CD4-positive, alpha-beta memory T cell (primary cell): Measurements from ENCODE around the gene POLK. TPM values are rescaled to one million over a fixed set of nuclear protein-coding genes. Genes with fewer than 3 reads are reported as not detected.

Experiments used
- CTCF ChIA-PET: fragments of 350-600 bp; sonication (Branson Sonifier 250); formaldehyde crosslinking; loops from one replicate; lab custom pipeline; 2021; ENCODE audit warnings: inconsistent platforms; ENCODE audit not compliant: partially characterized antibody; lab: Charles Lee
- POLR2A ChIA-PET: fragments of 350-600 bp; sonication (Branson Sonifier 250); formaldehyde crosslinking; loops from one replicate; lab custom pipeline; 2021; ENCODE audit not compliant: partially characterized antibody; lab: Charles Lee
- DNase-seq, 5 donors: peaks; one replicate each; pipeline versions ENCODE4 v3.0.0 to v3.0.0-alpha.2; 2020 to 2022; ENCODE audit warnings: mixed read lengths in 1 of 5
- H3K27ac ChIP-seq: one replicate; pipeline ENCODE4 v1.7.0; 2013; ENCODE audit warnings: low read depth, low read length
- H3K27me3 ChIP-seq: 2 replicates; pipeline ENCODE4 v1.7.0; 2013; ENCODE audit warnings: mild to moderate bottlenecking, low read length, moderate library complexity; ENCODE audit not compliant: insufficient read depth
- H3K36me3 ChIP-seq: 2 replicates; pipeline ENCODE4 v1.7.0; 2013; ENCODE audit warnings: mild to moderate bottlenecking, low read length, moderate library complexity; ENCODE audit not compliant: insufficient read depth
- H3K4me1 ChIP-seq: 2 replicates; pipeline ENCODE4 v1.7.0; 2013; ENCODE audit warnings: mild to moderate bottlenecking, low read length, moderate library complexity; ENCODE audit not compliant: insufficient read depth
- H3K4me3 ChIP-seq, 2 donors: one replicate each; pipeline ENCODE4 v1.7.0; 2013; ENCODE audit warnings: low read length in 2 of 2, mild to moderate bottlenecking in 1 of 2
- H3K9me3 ChIP-seq, 2 donors: one replicate each; pipeline ENCODE4 v1.7.0; 2013; ENCODE audit warnings: low read length in 2 of 2, control low read depth in 1 of 2; ENCODE audit not compliant: control insufficient read depth in 1 of 2
- H3K27ac Mint-ChIP-seq, 7 donors: one replicate each; pipeline ENCODE4 v1.8.0; 2020 to 2021; ENCODE audit warnings: mixed read lengths in 7 of 7, mild to moderate bottlenecking in 6 of 7, inconsistent platforms in 3 of 7, moderate library complexity in 3 of 7
- H3K27me3 Mint-ChIP-seq, 2 donors: one replicate each; pipeline ENCODE4 v1.8.0; 2020 to 2021; ENCODE audit warnings: mixed read lengths in 2 of 2
- H3K36me3 Mint-ChIP-seq, 2 donors: one replicate each; pipeline ENCODE4 v1.8.0; 2020 to 2021; ENCODE audit warnings: mixed read lengths in 2 of 2, inconsistent platforms in 1 of 2, mild to moderate bottlenecking in 1 of 2
- H3K4me1 Mint-ChIP-seq, 4 donors: one replicate each; pipeline ENCODE4 v1.8.0; 2020 to 2021; ENCODE audit warnings: mixed read lengths in 4 of 4, mild to moderate bottlenecking in 1 of 4
- H3K4me3 Mint-ChIP-seq, 8 donors: one replicate each; pipeline ENCODE4 v1.8.0; 2020 to 2021; ENCODE audit warnings: mixed read lengths in 8 of 8, mild to moderate bottlenecking in 7 of 8, moderate library complexity in 6 of 8, inconsistent platforms in 3 of 8
- H3K9me3 Mint-ChIP-seq, 8 donors: one replicate each; pipeline ENCODE4 v1.8.0; 2020 to 2021; ENCODE audit warnings: mixed read lengths in 8 of 8, mild to moderate bottlenecking in 5 of 8, inconsistent platforms in 3 of 8, moderate library complexity in 1 of 8
- intact Hi-C: fragments of 100-400 bp; cut with micrococcal nuclease; formaldehyde crosslinking; loops from one replicate; pipeline ENCODE4 v1.15.1; 2023
- polyA plus RNA-seq, 2 donors: library from polyadenylated mRNA; unstranded; fragments of 300-500 nt; fragmentation: Illumina TruSeq; gene quantifications; one replicate each; pipeline ENCODE4 v1.2.3, GENCODE V29; 2021
- total RNA-seq, 2 experiments: library from RNA; stranded (reverse); gene quantifications; one replicate each; pipeline ENCODE4 v1.2.3, GENCODE V29; 2021

Gene POLK
- total and polyA plus RNA-seq, 4 experiments from 2014 or later = 24.0 to 30.4 (median 27.7) TPM

DNA sequence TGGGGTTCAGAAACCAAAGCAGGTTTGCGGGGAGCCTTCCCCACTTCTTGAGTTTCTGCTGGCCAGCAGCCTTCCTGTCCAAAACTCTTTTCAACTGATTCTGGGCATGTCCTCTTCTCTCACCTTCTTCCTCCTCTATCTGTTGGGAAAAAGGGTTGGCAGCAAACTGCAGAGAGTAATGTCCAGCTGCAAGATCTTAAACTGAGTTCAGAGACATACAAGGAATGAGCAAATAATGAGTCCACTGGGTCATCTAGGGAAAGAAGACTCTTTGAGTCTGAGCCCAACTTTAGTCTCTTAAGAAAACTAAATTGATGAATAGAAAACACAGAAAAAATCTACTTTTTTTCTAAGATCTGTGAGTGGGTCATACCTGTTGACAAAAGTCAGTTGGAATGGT is 116.1 kb downstream of the POLK start:
- H3K27ac Mint-ChIP-seq = no peak overlapping the region
- POLR2A ChIA-PET = no interaction called here
- peaks cover 0 to 2% (median 0%) of the 10 kb centered on the region in 8 donors for H3K9me3 Mint-ChIP-seq
- H3K27me3 Mint-ChIP-seq = no peaks in the 10 kb centered on the region
- intact Hi-C loops = no loop called here
- Histone ChIP-seq H3K9me3 (no peaks in the 10 kb centered on the region), H3K27me3 (no peaks in the 10 kb centered on the region), H3K4me3 (no peak overlapping the region), H3K36me3 (no peaks in the 10 kb centered on the region), H3K4me1 (no peaks in the 10 kb centered on the region), H3K27ac (no peak overlapping the region)
- no peaks in the 10 kb centered on the region for H3K36me3 Mint-ChIP-seq
- no peak overlapping the region for H3K4me3 Mint-ChIP-seq
- H3K4me1 Mint-ChIP-seq = no peaks in the 10 kb centered on the region
- no peak for DNase-seq
- CTCF ChIA-PET = no interaction called here

DNA sequence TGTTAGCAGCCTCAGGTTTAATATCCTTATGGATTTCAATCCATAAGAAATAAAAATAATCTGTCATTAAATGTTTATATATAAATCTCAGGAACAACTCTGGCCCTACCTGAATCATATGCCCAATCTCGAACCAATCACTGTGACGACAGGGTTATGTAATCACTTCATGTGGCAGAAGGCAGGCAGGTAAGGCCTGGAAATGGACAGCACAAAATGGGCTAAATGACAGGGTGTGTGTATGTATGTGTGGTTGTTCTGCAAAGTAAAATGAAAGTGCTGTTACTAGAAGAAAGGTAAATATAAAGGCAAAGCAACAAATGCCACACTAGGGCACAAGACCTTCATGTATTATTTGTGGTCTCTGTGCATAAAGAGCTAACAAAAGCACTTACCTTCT is 119.2 kb downstream of the POLK start:
- Mint-ChIP-seq H3K4me3 (no peak overlapping the region), H3K4me1 (no peaks in the 10 kb centered on the region), H3K27ac (no peak overlapping the region), H3K27me3 (no peaks in the 10 kb centered on the region), H3K36me3 (no peaks in the 10 kb centered on the region), H3K9me3 (peaks cover 0 to 3% (median 0%) of the 10 kb centered on the region in 8 donors)
- Histone ChIP-seq H3K4me3 (no peak overlapping the region), H3K27ac (no peak overlapping the region), H3K9me3 (no peaks in the 10 kb centered on the region), H3K4me1 (no peaks in the 10 kb centered on the region), H3K27me3 (no peaks in the 10 kb centered on the region), H3K36me3 (no peaks in the 10 kb centered on the region)
- no peak for DNase-seq
- ChIA-PET CTCF (no interaction called here), POLR2A (no interaction called here)
- intact Hi-C loops = no loop called here

DNA sequence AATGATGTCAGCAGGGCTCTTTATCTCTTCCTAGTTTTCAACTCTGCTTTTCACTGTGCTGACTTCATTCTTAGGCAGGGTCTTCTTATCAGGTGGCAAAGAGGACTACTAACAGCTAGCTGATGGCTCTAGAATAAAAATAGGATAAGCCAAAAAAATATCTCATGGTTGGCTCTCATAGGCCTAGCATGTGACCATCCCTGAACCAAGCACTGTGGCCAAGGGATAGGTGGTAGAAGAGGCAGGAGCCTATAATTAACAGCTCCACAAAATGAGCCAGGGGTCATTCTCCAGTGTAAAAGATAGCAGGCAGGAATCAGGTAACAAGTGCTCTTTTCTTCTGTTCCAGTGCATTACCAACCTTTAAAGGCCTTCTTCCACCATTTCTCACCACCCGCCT is 120.6 kb downstream of the POLK start:
- H3K4me1 Mint-ChIP-seq = no peaks in the 10 kb centered on the region
- intact Hi-C loops = no loop called here
- no peak overlapping the region for H3K27ac ChIP-seq
- no peaks in the 10 kb centered on the region for H3K9me3 ChIP-seq
- H3K4me3 ChIP-seq = no peak overlapping the region
- ChIA-PET POLR2A (no interaction called here), CTCF (no interaction called here)
- H3K36me3 Mint-ChIP-seq = no peaks in the 10 kb centered on the region
- no peaks in the 10 kb centered on the region for H3K36me3 ChIP-seq
- H3K4me3 Mint-ChIP-seq = no peak overlapping the region
- peaks cover 0 to 3% (median 0%) of the 10 kb centered on the region in 8 donors for H3K9me3 Mint-ChIP-seq
- H3K4me1 ChIP-seq = no peaks in the 10 kb centered on the region
- no peaks in the 10 kb centered on the region for H3K27me3 ChIP-seq
- H3K27me3 Mint-ChIP-seq = no peaks in the 10 kb centered on the region
- H3K27ac Mint-ChIP-seq = no peak overlapping the region
- DNase-seq = no peak

DNA sequence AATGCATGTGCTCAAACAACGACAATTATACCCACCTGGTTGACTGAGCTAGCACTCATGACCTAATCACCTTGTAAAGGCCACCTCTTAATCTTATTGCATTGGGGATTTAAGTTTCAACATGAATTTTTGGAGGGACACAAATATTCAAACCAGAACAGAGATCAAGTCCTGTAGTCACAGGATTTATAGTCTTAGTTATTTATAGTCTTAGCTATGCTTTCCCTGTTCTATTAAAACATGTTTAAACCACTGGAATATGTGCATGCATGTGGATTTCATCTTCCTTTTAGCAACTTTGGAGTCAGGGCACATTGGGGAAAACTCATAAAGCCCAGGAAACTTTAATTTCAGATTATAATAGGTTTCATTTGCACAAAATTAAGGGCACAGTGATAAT is 126.3 kb downstream of the POLK start:
- H3K27ac ChIP-seq = no peak overlapping the region
- Mint-ChIP-seq H3K4me3 (no peak overlapping the region), H3K9me3 (peaks cover 0 to 10% (median 2%) of the 10 kb centered on the region in 8 donors), H3K27me3 (no peaks in the 10 kb centered on the region), H3K4me1 (no peaks in the 10 kb centered on the region), H3K36me3 (peaks cover 0 to 1% of the 10 kb centered on the region in 2 donors), H3K27ac (no peak overlapping the region)
- no peaks in the 10 kb centered on the region for H3K4me1 ChIP-seq
- no peaks in the 10 kb centered on the region for H3K9me3 ChIP-seq
- POLR2A ChIA-PET = no interaction called here
- no peaks in the 10 kb centered on the region for H3K36me3 ChIP-seq
- intact Hi-C loops = no loop called here
- no peak for DNase-seq
- CTCF ChIA-PET = no interaction called here
- H3K27me3 ChIP-seq = no peaks in the 10 kb centered on the region
- no peak overlapping the region for H3K4me3 ChIP-seq

DNA sequence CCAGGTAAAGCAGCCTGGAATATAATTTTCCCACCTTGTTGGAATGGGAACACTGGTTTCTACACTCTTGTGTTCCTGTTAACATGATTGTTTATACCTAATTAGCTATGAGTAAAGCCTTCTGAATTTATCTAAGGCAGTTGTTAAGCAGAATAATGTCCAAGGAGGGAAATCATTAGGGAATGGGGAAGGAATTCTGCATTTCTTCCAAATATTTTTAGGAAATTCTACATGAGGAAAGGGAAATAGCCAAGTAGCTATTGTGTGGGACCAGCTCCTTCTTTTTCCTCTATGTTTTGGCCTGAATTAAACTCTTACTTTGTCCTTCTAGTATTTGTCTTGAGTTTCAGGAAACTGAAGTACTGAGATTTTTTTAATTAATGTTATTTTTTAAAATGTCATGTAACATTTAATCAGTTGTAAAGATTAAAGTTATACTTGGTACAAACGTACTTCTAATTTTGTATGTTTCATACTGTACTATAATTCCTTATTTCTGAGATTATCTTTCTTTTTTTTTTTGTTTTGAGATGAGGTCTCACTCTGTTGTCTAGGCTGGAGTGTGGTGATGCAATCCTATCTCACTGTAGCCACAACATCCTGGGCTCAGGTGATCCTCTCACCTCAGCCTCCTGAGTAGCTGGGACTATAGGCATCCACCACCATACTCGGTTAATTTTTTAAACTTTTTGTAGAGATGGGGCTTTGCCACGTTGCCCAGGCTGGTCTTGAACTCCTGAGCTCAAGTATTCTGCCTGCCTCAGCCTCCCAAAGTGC is 128.0 kb downstream of the POLK start:
- Mint-ChIP-seq H3K27ac (no peak overlapping the region), H3K4me3 (no peak overlapping the region), H3K4me1 (no peaks in the 10 kb centered on the region), H3K36me3 (peaks cover 0 to 1% of the 10 kb centered on the region in 2 donors), H3K9me3 (peaks cover 0 to 10% (median 2%) of the 10 kb centered on the region in 8 donors), H3K27me3 (no peaks in the 10 kb centered on the region)
- Histone ChIP-seq H3K4me3 (no peak overlapping the region), H3K4me1 (no peaks in the 10 kb centered on the region), H3K27ac (no peak overlapping the region), H3K9me3 (no peaks in the 10 kb centered on the region), H3K27me3 (no peaks in the 10 kb centered on the region), H3K36me3 (no peaks in the 10 kb centered on the region)
- POLR2A ChIA-PET = no interaction called here
- CTCF ChIA-PET = no interaction called here
- no peak for DNase-seq
- intact Hi-C loops = no loop called here

DNA sequence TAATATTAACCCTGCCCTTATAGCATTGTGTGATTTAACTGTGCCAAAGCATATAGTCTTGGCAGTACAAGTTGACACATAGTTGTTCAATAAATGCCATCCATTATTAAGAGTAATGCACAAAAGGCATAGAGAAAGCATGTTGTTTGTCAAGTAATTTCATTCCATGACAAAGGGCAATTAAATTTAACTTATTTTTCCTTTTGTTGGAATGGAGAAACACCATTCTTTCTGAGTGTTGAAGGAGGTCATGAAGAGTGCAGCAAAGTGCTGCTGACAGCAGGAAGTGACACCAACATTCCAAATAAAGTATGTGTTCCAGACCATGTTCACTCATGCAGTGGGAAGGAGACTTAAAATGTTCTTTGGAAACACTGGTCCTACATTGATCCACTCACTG is 128.7 kb downstream of the POLK start:
- intact Hi-C loops = no loop called here
- no peak overlapping the region for H3K4me3 ChIP-seq
- CTCF ChIA-PET = no interaction called here
- no peak overlapping the region for H3K27ac Mint-ChIP-seq
- H3K27me3 Mint-ChIP-seq = no peaks in the 10 kb centered on the region
- H3K36me3 ChIP-seq = no peaks in the 10 kb centered on the region
- H3K4me3 Mint-ChIP-seq = no peak overlapping the region
- peaks cover 0 to 1% of the 10 kb centered on the region in 2 donors for H3K36me3 Mint-ChIP-seq
- DNase-seq = no peak
- H3K9me3 Mint-ChIP-seq = peaks cover 0 to 10% (median 2%) of the 10 kb centered on the region in 8 donors
- POLR2A ChIA-PET = no interaction called here
- no peaks in the 10 kb centered on the region for H3K9me3 ChIP-seq
- no peaks in the 10 kb centered on the region for H3K4me1 ChIP-seq
- H3K27me3 ChIP-seq = no peaks in the 10 kb centered on the region
- H3K4me1 Mint-ChIP-seq = no peaks in the 10 kb centered on the region
- no peak overlapping the region for H3K27ac ChIP-seq

DNA sequence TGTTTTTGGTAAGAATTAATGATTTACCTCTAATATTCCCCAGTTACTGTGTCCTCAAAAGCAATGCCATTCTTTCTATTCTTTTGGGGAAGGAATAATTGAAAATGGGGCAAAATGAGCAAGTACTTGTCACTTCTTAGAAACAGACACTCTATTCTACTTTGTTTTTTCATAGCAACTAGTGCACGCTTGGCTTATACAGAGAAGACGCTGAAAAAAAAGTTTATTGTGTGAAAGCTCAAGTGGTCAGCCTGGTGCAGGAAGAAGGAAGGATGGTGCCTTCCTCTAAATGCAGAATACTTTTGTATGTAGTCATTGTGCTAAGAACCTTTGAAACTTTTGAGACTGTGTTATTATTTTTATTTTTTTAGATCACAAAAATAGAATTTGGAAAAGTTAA is 129.1 kb downstream of the POLK start:
- POLR2A ChIA-PET = no interaction called here

More for the DNA sequence above, 129.1 kb downstream of the POLK start:
- H3K27ac ChIP-seq = no peak overlapping the region
- CTCF ChIA-PET = no interaction called here
- Mint-ChIP-seq H3K4me1 (no peaks in the 10 kb centered on the region), H3K4me3 (no peak overlapping the region), H3K36me3 (peaks cover 0 to 1% of the 10 kb centered on the region in 2 donors), H3K27me3 (no peaks in the 10 kb centered on the region), H3K9me3 (peaks cover 0 to 10% (median 2%) of the 10 kb centered on the region in 8 donors), H3K27ac (no peak overlapping the region)
- no peaks in the 10 kb centered on the region for H3K4me1 ChIP-seq
- DNase-seq = no peak
- H3K27me3 ChIP-seq = no peaks in the 10 kb centered on the region
- no peaks in the 10 kb centered on the region for H3K9me3 ChIP-seq
- H3K4me3 ChIP-seq = no peak overlapping the region
- H3K36me3 ChIP-seq = no peaks in the 10 kb centered on the region
- intact Hi-C loops = no loop called here
